Esophagus squamous epithelium (tissue), 5 donors: Measurements from ENCODE around the gene RALGPS2. TPM values are rescaled to one million over a fixed set of nuclear protein-coding genes. Genes with fewer than 3 reads are reported as not detected.

Experiments
- DNase-seq: peaks from one replicate; lab custom pipeline; 2025; lab: John Stamatoyannopoulos, UW
- H3K27ac ChIP-seq, 4 donors: fragments of 200-600 bp; sonication (generic); one replicate each; pipeline ENCODE4 v1.5.1; 2016 to 2019; ENCODE audit warnings: mild to moderate bottlenecking in 1 of 4
- H3K27me3 ChIP-seq, 4 donors: fragments of 200-600 bp; sonication (generic); 1 replicate in 3 of 4; 2 replicates in 1 of 4; pipeline versions ENCODE4 v1.5.1 to v1.6.0; 2017 to 2021; ENCODE audit warnings: antibody characterized with exemption in 1 of 4
- H3K36me3 ChIP-seq, 3 donors: fragments of 200-600 bp; sonication (generic); one replicate each; pipeline ENCODE4 v1.5.1; 2016 to 2019
- H3K4me1 ChIP-seq, 3 donors: fragments of 200-600 bp; sonication (generic); one replicate each; pipeline ENCODE4 v1.5.1; 2017 to 2019
- H3K4me3 ChIP-seq, 4 donors: fragments of 200-600 bp; sonication (generic); 1 replicate in 3 of 4; 2 replicates in 1 of 4; pipeline ENCODE4 v1.5.1; 2016 to 2019; ENCODE audit warnings: mild to moderate bottlenecking in 2 of 4, moderate library complexity in 1 of 4
- H3K9me3 ChIP-seq, 3 donors: fragments of 200-600 bp; sonication (generic); one replicate each; pipeline ENCODE4 v1.5.1; 2016 to 2019
- CTCF ChIP-seq, 6 experiments: fragments of 450-650 bp in 4 of 6; fragments of 200-600 bp in 2 of 6; sonication (generic) in 2 of 6; IDR thresholded peaks; one replicate each; pipeline ENCODE4 v1.5.1; 2016 to 2019; ENCODE audit warnings: antibody characterized with exemption in 6 of 6, mild to moderate bottlenecking in 4 of 6, moderate library complexity in 4 of 6
- POLR2A ChIP-seq, 4 donors: fragments of 450-650 bp; IDR thresholded peaks; one replicate each; pipeline ENCODE4 v1.6.1; 2017; ENCODE audit warnings: antibody characterized with exemption in 4 of 4, mild to moderate bottlenecking in 4 of 4, moderate library complexity in 3 of 4
- WGBS, 2 donors: methylation state at CpG; one replicate each; pipeline ENCODE4 v1.1.5; 2018; 5-methylcytosine and 5-hydroxymethylcytosine counted together
- intact Hi-C: fragments of 100-400 bp; cut with DNase I; formaldehyde crosslinking; loops from one replicate; pipeline ENCODE4 v1.15.0; 2022
- total RNA-seq, 4 donors: library from RNA; depleted of rRNA; stranded (reverse); fragments of >200 nt; gene quantifications; one replicate each; pipeline ENCODE4 v1.1.0, GENCODE V29; 2016
- donor health status: DM: yes; HTN: yes; CAD: no.

Gene RALGPS2
- 10 to 100 TPM; 24.2 to 35.2 (median 26.9) TPM for total RNA-seq

GRCh38 chr1:178724728-178725465 is at the start of gene RALGPS2:
Gene RALGPS2, plus strand, starts transcription at chr1:178725244. Its CDS starts 51,521 bp downstream, at chr1:178776765.
- Histone ChIP-seq H3K27me3 (no peaks in the 10 kb centered on the region), H3K4me1 (peaks cover 5 to 23% (median 9%) of the 10 kb centered on the region in 3 donors), H3K4me3 (peak within 1 kb of the TSS; percentile 74 to 96 (median 85)), H3K27ac (peak within 1 kb of the TSS; percentile 85 to 96 (median 94)), H3K9me3 (no peaks in the 10 kb centered on the region), H3K36me3 (no peaks in the 10 kb centered on the region)
- DNase-seq: no peak
- intact Hi-C loops: no loop called here
- TF ChIP-seq POLR2A (IDR thresholded peaks at IDR 0.05) (peak in 2 of 4 donors; percentile 30 to 76), CTCF (IDR thresholded peaks at IDR 0.05) (no peak)
- 10 to 21% methylated on average over 2 to 7 of the region's 90 CpGs for WGBS, 2 donors

GRCh38 chr1:178679237-178679636 is 45.8 kb upstream of the RALGPS2 start:
- Histone ChIP-seq H3K27me3 (no peaks in the 10 kb centered on the region), H3K4me1 (no peaks in the 10 kb centered on the region), H3K9me3 (no peaks in the 10 kb centered on the region), H3K27ac (no peak overlapping the region), H3K4me3 (no peak overlapping the region), H3K36me3 (no peaks in the 10 kb centered on the region)
- 72 to 91% methylated on average over 2 of the region's 2 CpGs for WGBS, 2 donors
- TF ChIP-seq POLR2A (IDR thresholded peaks at IDR 0.05) (no peak), CTCF (IDR thresholded peaks at IDR 0.05) (no peak)
- intact Hi-C loops: no loop called here
- DNase-seq: no peak

GRCh38 chr1:178682429-178682828 is 42.6 kb upstream of the RALGPS2 start:
- TF ChIP-seq CTCF (IDR thresholded peaks at IDR 0.05) (no peak), POLR2A (IDR thresholded peaks at IDR 0.05) (no peak)
- intact Hi-C loops: no loop called here

GRCh38 chr1:178682886-178683285 is 42.2 kb upstream of the RALGPS2 start:
- intact Hi-C loops: no loop called here
- no peak for TF ChIP-seq CTCF (IDR thresholded peaks at IDR 0.05)
- no peak for TF ChIP-seq POLR2A (IDR thresholded peaks at IDR 0.05)
- no peak overlapping the region for H3K27ac ChIP-seq
- H3K4me3 ChIP-seq: no peak overlapping the region
- no peaks in the 10 kb centered on the region for H3K4me1 ChIP-seq
- no peaks in the 10 kb centered on the region for H3K27me3 ChIP-seq
- no peaks in the 10 kb centered on the region for H3K36me3 ChIP-seq
- H3K9me3 ChIP-seq: no peaks in the 10 kb centered on the region
- no peak for DNase-seq
- 74 to 82% methylated on average over 2 of the region's 2 CpGs for WGBS, 2 donors

More at GRCh38 chr1:178682429-178682828, 42.6 kb upstream of the RALGPS2 start:
- 19 to 27% methylated on average over 2 of the region's 2 CpGs for WGBS, 2 donors
- Histone ChIP-seq H3K27me3 (no peaks in the 10 kb centered on the region), H3K4me1 (no peaks in the 10 kb centered on the region), H3K9me3 (no peaks in the 10 kb centered on the region), H3K27ac (no peak overlapping the region), H3K36me3 (no peaks in the 10 kb centered on the region), H3K4me3 (no peak overlapping the region)
- no peak for DNase-seq

- Histone ChIP-seq H3K27ac (no peak overlapping the region), H3K4me1 (no peaks in the 10 kb centered on the region), H3K9me3 (no peaks in the 10 kb centered on the region), H3K36me3 (no peaks in the 10 kb centered on the region), H3K4me3 (no peak overlapping the region), H3K27me3 (no peaks in the 10 kb centered on the region)
- 50 to 100% methylated on average over 1 of the region's 2 CpGs for WGBS, 2 donors
- DNase-seq: no peak
- intact Hi-C loops: no loop called here
- TF ChIP-seq CTCF (IDR thresholded peaks at IDR 0.05) (no peak), POLR2A (IDR thresholded peaks at IDR 0.05) (no peak)
Observed at GRCh38 chr1:178683291-178683690, 41.8 kb upstream of the RALGPS2 start.
